ENCODE measurements around the gene INTS2. TPM values are rescaled to one million over a fixed set of nuclear protein-coding genes. Genes with fewer than 3 reads are reported as not detected.
"Not testable (repeated sequence)": the region's sequence is repeated elsewhere in the genome, so short reads cannot be mapped to it uniquely, and the experiment has no call there.

INTS2 gene
- total RNA-seq, 1 donor from 2014 or later: 20.3 TPM

GRCh38 chr17:61821655-61822054 is 106.1 kb downstream of the INTS2 start:
- no peak for DNase-seq

GRCh38 chr17:61819265-61819664 is 108.5 kb downstream of the INTS2 start:
- not testable (repeated sequence) for DNase-seq

- DNase-seq: no peak
These were observed 109.6 kb downstream of the INTS2 start for GRCh38 chr17:61818225-61818624.

GRCh38 chr17:61817452-61817851 is 110.3 kb downstream of the INTS2 start:
- no peak for DNase-seq

GRCh38 chr17:61816538-61816937 is 111.2 kb downstream of the INTS2 start:
- no peak for DNase-seq

GRCh38 chr17:61815863-61816503 is 111.8 kb downstream of the INTS2 start:
- DNase-seq: no peak

Other genes starting within 250 kb of the INTS2 start
- gene BRIP1, start 64.5 kb downstream of the INTS2 start, total RNA-seq: 4.3 and 9.3 TPM in 2 replicates
- gene MED13, start 137.3 kb upstream of the INTS2 start, total RNA-seq: 41.4 and 48.5 TPM in 2 replicates

Measured in dermis blood vessel endothelial cell (primary cell).